Posterior vena cava (tissue), 2 donors: ENCODE measurements around the gene TREM2. TPM values are rescaled to one million over a fixed set of nuclear protein-coding genes. Genes with fewer than 3 reads are reported as not detected.

Experiments
- total RNA-seq, 2 donors: library from RNA; stranded (reverse); fragmentation: NEBNext Ultra II Directional; extraction: Animal tissue kit (Norgen Biotek cat#: 25700); gene quantifications; one replicate each; pipeline ENCODE4 v1.2.1, GENCODE V29; 2021
- donor health status: DM: yes; HTN: yes; CAD: no.
- donor health status: DM: yes; HTN: yes; CAD: no.

Gene TREM2
- total RNA-seq, 2 donors from 2014 or later, result 3.8 to 8.6 TPM

Other genes with a start within 250 kb of the TREM2 start
- gene UNC5CL, start 123.9 kb downstream of the TREM2 start, total RNA-seq, result under 1 TPM; 0.42 to 0.52 TPM
- gene TSPO2, start 120.6 kb downstream of the TREM2 start, total RNA-seq, result not detected
- under 1 TPM in 1 of 2 donors, not detected in 1; 0.43 TPM for gene APOBEC2, start 109.9 kb downstream of the TREM2 start, total RNA-seq
- 10 to 100 TPM; 12.1 to 14.5 TPM for gene OARD1, start 90.8 kb downstream of the TREM2 start, total RNA-seq
- gene NFYA, start 90.1 kb downstream of the TREM2 start, total RNA-seq, result 10 to 100 TPM in 1 of 2 donors, 1 to 10 TPM in 1; 8.4 to 10.6 TPM
- under 1 TPM; 0.56 to 0.57 TPM for gene TREML1, start 8.8 kb downstream of the TREM2 start, total RNA-seq
- gene TREML2, start 38.0 kb upstream of the TREM2 start, total RNA-seq, result under 1 TPM; 0.19 to 0.28 TPM
- gene TREML4, start 65.2 kb upstream of the TREM2 start, total RNA-seq, result under 1 TPM in 1 of 2 donors, not detected in 1; 0.14 TPM
- gene TREM1, start 123.6 kb upstream of the TREM2 start, total RNA-seq, result 1 to 10 TPM; 3.8 to 4.0 TPM
- gene NCR2, start 172.5 kb upstream of the TREM2 start, total RNA-seq, result not detected